Activated gamma-delta T cell treated with anti-CD3 and anti-CD28 coated beads, Interleukin-2, amount 50 U/mL, for 16 hours (primary cell): ENCODE data around the gene POLR3C.
A peak's percentile ranks its signal among the peaks of the same experiment; 100 is the strongest.
"Not testable (repeated sequence)": the region's sequence is repeated elsewhere in the genome, so short reads cannot be mapped to it uniquely, and the experiment has no call there.

Experiments used
- DNase-seq: peaks from one replicate; pipeline ENCODE4 v3.0.0-alpha.2; 2020; ENCODE audit warnings: low read depth

Gene POLR3C

GRCh38 chr1:145822779-145823331 is 1.1 kb upstream of the POLR3C start:
- DNase-seq, result not testable (repeated sequence)

GRCh38 chr1:145824499-145824842 is 471 bp downstream of the POLR3C start:
- no peak for DNase-seq

- DNase-seq, result no peak
Observed at GRCh38 chr1:145826030-145826429, 2.0 kb downstream of the POLR3C start.

- DNase-seq, result no peak
Observed at GRCh38 chr1:145827966-145828365, 4.0 kb downstream of the POLR3C start.

GRCh38 chr1:145828367-145829026 is 4.5 kb downstream of the POLR3C start:
- DNase-seq, result no peak

GRCh38 chr1:145830810-145831209 is 6.8 kb downstream of the POLR3C start:
- DNase-seq, result not testable (repeated sequence)

GRCh38 chr1:145837656-145838055 is 13.7 kb downstream of the POLR3C start:
- DNase-seq, result no peak

GRCh38 chr1:145843031-145843430 is 19.0 kb downstream of the POLR3C start:
- no peak for DNase-seq

GRCh38 chr1:145845144-145845513 is 21.1 kb downstream of the POLR3C start:
- DNase-seq, result no peak

- DNase-seq, result peak; percentile 67
Observed at GRCh38 chr1:145845514-145846161, 21.6 kb downstream of the POLR3C start, which contains the start of gene NUDT17. Gene NUDT17 (plus strand): TSS chr1:145845630. CDS start chr1:145845641, 11 bp downstream.

- no peak for DNase-seq
Observed at GRCh38 chr1:145846201-145846612, 22.2 kb downstream of the POLR3C start.

GRCh38 chr1:145847827-145848226 is 23.8 kb downstream of the POLR3C start:
- no peak for DNase-seq

- DNase-seq, result no peak
Observed at GRCh38 chr1:145849356-145850160, 25.6 kb downstream of the POLR3C start.

GRCh38 chr1:145855426-145855948 is 31.5 kb downstream of the POLR3C start:
- no peak for DNase-seq

GRCh38 chr1:145857170-145857569 is 33.2 kb downstream of the POLR3C start:
- DNase-seq, result no peak

- peak; percentile 53 for DNase-seq
Observed at GRCh38 chr1:145858238-145858900, 34.4 kb downstream of the POLR3C start.

GRCh38 chr1:145858901-145859490 is 35.0 kb downstream of the POLR3C start, which contains the start of gene PIAS3:
Gene PIAS3 (minus strand): TSS chr1:145859081. CDS start chr1:145858990, 91 bp downstream.
- DNase-seq, result peak; percentile 79

- peak; percentile 65 for DNase-seq
Observed at GRCh38 chr1:145859491-145860023, 35.6 kb downstream of the POLR3C start.

GRCh38 chr1:145863282-145864018 is 39.5 kb downstream of the POLR3C start:
- no peak for DNase-seq

- no peak for DNase-seq
Observed at GRCh38 chr1:145868232-145868631, 44.2 kb downstream of the POLR3C start.
